Naive thymus-derived CD4-positive, alpha-beta T cell (primary cell): ENCODE data around the gene SORL1. TPM values are rescaled to one million over a fixed set of nuclear protein-coding genes. Genes with fewer than 3 reads are reported as not detected.

Experiments
- ATAC-seq: fragments of 150-1000 bp; cut with Tn5 transposase; 2 replicates; pipeline ENCODE4 v1.10.0; 2021; ENCODE audit warnings: mild to moderate bottlenecking, moderate library complexity
- CTCF ChIA-PET: fragments of 350-600 bp; sonication (Branson Sonifier 250); formaldehyde crosslinking; loops from one replicate; lab custom pipeline; 2021; ENCODE audit warnings: antibody characterized with exemption; lab: Charles Lee
- POLR2A ChIA-PET: fragments of 350-600 bp; sonication (Branson Sonifier 250); formaldehyde crosslinking; loops from one replicate; lab custom pipeline; 2021; ENCODE audit warnings: antibody characterized with exemption, inconsistent platforms; lab: Charles Lee
- DNase-seq, 9 donors: peaks; one replicate each; pipeline versions ENCODE4 v3.0.0 to v3.0.0-alpha.2; 2020 to 2022; ENCODE audit warnings: mixed read lengths in 1 of 9
- H3K27ac ChIP-seq: one replicate; pipeline ENCODE4 v1.7.0; 2013; ENCODE audit warnings: mild to moderate bottlenecking, low read depth, low read length, moderate library complexity
- H3K27me3 ChIP-seq, 2 donors: one replicate each; pipeline ENCODE4 v1.7.0; 2013; ENCODE audit warnings: low read length in 2 of 2, mild to moderate bottlenecking in 2 of 2, moderate library complexity in 2 of 2; ENCODE audit not compliant: control insufficient read depth in 2 of 2, insufficient read depth in 2 of 2
- H3K36me3 ChIP-seq, 3 experiments: 1 replicate in 2 of 3; 2 replicates in 1 of 3; pipeline ENCODE4 v1.7.0; 2013; ENCODE audit warnings: low read length in 3 of 3, mild to moderate bottlenecking in 3 of 3, moderate library complexity in 1 of 3; ENCODE audit not compliant: insufficient read depth in 3 of 3, control insufficient read depth in 2 of 3
- H3K4me1 ChIP-seq, 2 donors: one replicate each; pipeline ENCODE4 v1.7.0; 2013; ENCODE audit warnings: low read length in 2 of 2, mild to moderate bottlenecking in 2 of 2, moderate library complexity in 1 of 2; ENCODE audit not compliant: control insufficient read depth in 2 of 2, insufficient read depth in 2 of 2
- H3K4me3 ChIP-seq: 2 replicates; pipeline ENCODE4 v1.7.0; 2013; ENCODE audit warnings: mild to moderate bottlenecking, low read length
- H3K9me3 ChIP-seq, 3 experiments: 1 replicate in 2 of 3; 2 replicates in 1 of 3; pipeline ENCODE4 v1.7.0; 2013; ENCODE audit warnings: low read length in 3 of 3; ENCODE audit not compliant: control insufficient read depth in 2 of 3
- H3K27ac Mint-ChIP-seq, 9 donors: one replicate each; pipeline ENCODE4 v1.8.0; 2020 to 2022; ENCODE audit warnings: mixed read lengths in 9 of 9, mild to moderate bottlenecking in 8 of 9, moderate library complexity in 5 of 9, inconsistent platforms in 2 of 9
- H3K27me3 Mint-ChIP-seq, 5 donors: one replicate each; pipeline ENCODE4 v1.8.0; 2021 to 2022; ENCODE audit warnings: mixed read lengths in 5 of 5, mild to moderate bottlenecking in 1 of 5
- H3K36me3 Mint-ChIP-seq, 5 donors: one replicate each; pipeline ENCODE4 v1.8.0; 2020 to 2022; ENCODE audit warnings: mixed read lengths in 5 of 5, mild to moderate bottlenecking in 3 of 5, inconsistent platforms in 1 of 5
- H3K4me1 Mint-ChIP-seq, 7 donors: one replicate each; pipeline ENCODE4 v1.8.0; 2020 to 2022; ENCODE audit warnings: mixed read lengths in 7 of 7, mild to moderate bottlenecking in 3 of 7, inconsistent platforms in 1 of 7
- H3K4me3 Mint-ChIP-seq, 10 donors: one replicate each; pipeline ENCODE4 v1.8.0; 2020 to 2022; ENCODE audit warnings: mild to moderate bottlenecking in 10 of 10, mixed read lengths in 10 of 10, moderate library complexity in 6 of 10, inconsistent platforms in 2 of 10
- H3K9me3 Mint-ChIP-seq, 11 donors: one replicate each; pipeline ENCODE4 v1.8.0; 2020 to 2022; ENCODE audit warnings: mixed read lengths in 11 of 11, mild to moderate bottlenecking in 4 of 11, inconsistent platforms in 1 of 11, moderate library complexity in 1 of 11
- intact Hi-C, 2 donors: fragments of 100-400 bp; cut with micrococcal nuclease; formaldehyde crosslinking; loops; one replicate each; pipeline ENCODE4 v1.15.1; 2023
- polyA plus RNA-seq, 2 donors: library from polyadenylated mRNA; unstranded; fragments of 300-500 nt; fragmentation: Illumina TruSeq; gene quantifications; one replicate each; pipeline ENCODE4 v1.2.3, GENCODE V29; 2021
- total RNA-seq, 6 experiments: library from RNA in 5 of 6; stranded (reverse) in 5 of 6; gene quantifications; 1 replicate in 5 of 6; 2 replicates in 1 of 6; pipeline ENCODE4 v1.2.3 and lab custom pipeline; 2021 to 2026

The SORL1 gene
- total and polyA plus RNA-seq, 7 experiments from 2014 or later: 165 to 555 (median 321) TPM

DNA sequence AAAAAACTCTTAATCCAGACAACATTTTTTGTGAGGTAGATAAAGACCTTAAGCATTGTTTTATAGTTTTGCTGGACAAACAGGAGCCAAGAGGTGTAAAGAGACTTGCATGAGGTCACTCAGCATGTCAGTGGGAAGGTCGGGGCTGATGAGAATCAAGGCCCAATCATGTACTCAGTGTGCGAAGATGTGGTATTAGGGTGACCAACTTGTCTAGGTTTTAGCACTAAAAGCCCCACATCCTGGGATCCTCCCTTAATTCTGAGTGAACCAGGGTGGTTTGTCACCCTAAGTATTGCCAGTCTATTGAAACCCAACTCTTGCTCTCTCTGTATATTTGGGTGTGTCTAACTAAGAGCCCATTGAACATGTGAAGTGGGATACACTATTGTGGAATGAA lies 20.2 kb downstream of the SORL1 start:
- peaks cover 77 to 99% (median 91%) of the 10 kb centered on the region in 7 donors for H3K4me1 Mint-ChIP-seq
- peaks cover 11 to 43% (median 17%) of the 10 kb centered on the region in 3 experiments for H3K36me3 ChIP-seq
- peak overlapping the region in 4 of 10 donors; percentile 0 to 51 (median 32) for H3K4me3 Mint-ChIP-seq
- intact Hi-C loops: no loop called here
- peaks cover 47 to 63% of the 10 kb centered on the region in 2 donors for H3K4me1 ChIP-seq
- H3K9me3 Mint-ChIP-seq: no peaks in the 10 kb centered on the region
- no peaks in the 10 kb centered on the region for H3K27me3 Mint-ChIP-seq
- H3K27ac ChIP-seq: no peak overlapping the region
- H3K27me3 ChIP-seq: no peaks in the 10 kb centered on the region
- H3K27ac Mint-ChIP-seq: peak overlapping the region; percentile 12 to 89 (median 41)
- DNase-seq: no peak
- H3K36me3 Mint-ChIP-seq: peaks cover 13 to 69% (median 36%) of the 10 kb centered on the region in 5 donors
- H3K9me3 ChIP-seq: no peaks in the 10 kb centered on the region
- H3K4me3 ChIP-seq: no peak overlapping the region
- ATAC-seq: peak; percentile 29
- ChIA-PET CTCF (no interaction called here), POLR2A (interaction anchor here (0.7 to 1.2 kb wide), 2 partner anchors 20 to 94 kb away, joined by 3 read pairs; partner anchors contain the start of gene SORL1-AS1)

DNA sequence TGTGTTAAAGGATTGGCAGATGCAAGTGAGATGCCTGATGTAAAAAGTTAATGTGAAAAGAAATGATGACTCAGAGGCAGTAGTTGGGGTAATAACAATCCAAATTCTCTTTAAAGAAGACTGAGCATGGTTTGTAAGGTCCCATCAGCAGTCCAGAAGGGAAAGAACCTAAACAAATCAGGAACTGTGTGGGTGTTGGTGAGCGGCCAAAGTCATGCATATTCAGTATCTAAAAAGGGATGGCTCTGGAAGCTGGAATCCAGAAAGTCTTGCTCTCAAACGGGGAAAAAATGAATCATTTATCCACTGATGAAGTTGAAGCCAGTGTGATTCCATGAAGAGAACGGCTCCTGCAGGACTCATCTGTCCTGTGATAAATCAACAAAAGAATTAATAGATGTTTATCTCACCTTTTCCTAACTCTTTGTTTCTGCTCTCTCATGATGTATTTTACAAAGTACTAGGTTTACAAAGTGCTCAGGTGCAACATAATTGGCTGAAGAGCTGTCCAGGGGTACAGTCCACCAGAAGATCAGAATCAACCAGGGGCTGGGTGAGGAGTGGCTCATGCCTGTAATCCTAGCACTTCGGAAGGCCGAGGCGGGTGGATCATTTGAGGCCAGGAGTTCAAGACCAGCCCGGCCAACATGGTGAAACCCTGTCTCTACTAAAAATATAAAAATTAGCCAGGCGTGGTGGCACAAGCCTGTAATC lies 21.1 kb downstream of the SORL1 start:
- no peak overlapping the region for H3K27ac ChIP-seq
- Mint-ChIP-seq H3K9me3 (no peaks in the 10 kb centered on the region), H3K27ac (peak overlapping the region in 7 of 9 donors; percentile 17 to 89 (median 54)), H3K27me3 (no peaks in the 10 kb centered on the region), H3K36me3 (peaks cover 13 to 72% (median 36%) of the 10 kb centered on the region in 5 donors), H3K4me3 (peak overlapping the region in 2 of 10 donors; percentile 43 to 51), H3K4me1 (peaks cover 68 to 98% (median 88%) of the 10 kb centered on the region in 7 donors)
- CTCF ChIA-PET: no interaction called here
- DNase-seq (no peak), ATAC-seq (no peak)
- intact Hi-C loops: no loop called here
- H3K4me3 ChIP-seq: no peak overlapping the region
- POLR2A ChIA-PET: interaction anchor here (0.5 to 1.2 kb wide), 2 partner anchors 11 to 91 kb away, joined by 3 read pairs; no protein-coding TSS in a partner anchor
- H3K27me3 ChIP-seq: no peaks in the 10 kb centered on the region
- H3K36me3 ChIP-seq: peaks cover 15 to 49% (median 21%) of the 10 kb centered on the region in 3 experiments
- no peaks in the 10 kb centered on the region for H3K9me3 ChIP-seq
- H3K4me1 ChIP-seq: peaks cover 37 to 57% of the 10 kb centered on the region in 2 donors

DNA sequence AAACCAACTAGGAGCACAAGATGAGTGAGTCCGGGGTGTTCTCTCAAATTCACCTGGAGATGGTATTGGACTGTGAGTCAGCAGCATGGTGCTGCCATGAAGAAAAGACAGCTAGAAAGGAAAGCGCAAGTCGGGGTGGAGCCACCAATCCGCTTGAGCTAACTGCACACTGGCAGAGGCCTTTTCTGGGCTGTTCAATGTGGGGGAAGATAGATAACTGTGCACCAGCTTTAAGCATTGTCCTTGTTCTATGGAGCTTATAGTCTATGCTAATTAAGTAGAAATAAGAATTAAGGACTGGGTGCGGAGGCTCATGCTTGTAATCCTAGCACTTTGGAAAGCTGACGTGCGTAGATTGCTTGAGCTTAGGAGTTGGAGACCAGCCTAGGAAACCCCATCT lies 22.6 kb downstream of the SORL1 start:
- no peaks in the 10 kb centered on the region for H3K27me3 Mint-ChIP-seq
- ATAC-seq: no peak

DNA sequence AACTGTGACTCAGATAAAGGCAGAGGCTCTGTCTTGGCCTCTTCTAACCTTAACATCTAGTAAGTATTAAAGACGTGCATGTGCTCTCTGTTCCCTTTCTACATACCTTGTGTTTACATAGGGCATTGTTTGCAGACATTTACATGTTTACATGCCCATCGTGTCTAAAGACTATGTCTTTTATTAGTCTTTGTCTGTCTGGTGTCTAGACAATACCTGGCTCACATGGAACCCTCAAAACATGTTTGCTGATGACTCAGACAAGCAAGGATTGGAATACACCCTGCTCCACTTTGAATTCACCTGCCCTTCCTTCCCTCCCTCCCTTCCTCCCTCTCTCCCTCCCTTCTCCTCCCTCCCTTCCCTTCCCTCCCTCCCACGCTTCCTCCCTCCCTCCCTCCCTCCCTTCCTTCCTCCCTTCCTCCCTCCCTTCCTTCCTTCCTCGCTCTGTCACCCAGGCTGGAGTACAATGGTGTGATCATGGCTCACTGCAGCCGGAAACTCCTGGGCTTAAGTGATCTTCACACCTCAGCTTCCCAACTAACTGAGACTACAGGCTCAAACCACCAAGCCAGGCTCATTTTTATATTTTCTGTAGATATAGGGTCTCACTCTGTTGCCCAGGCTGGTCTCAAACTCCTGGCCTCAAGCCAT lies 24.4 kb downstream of the SORL1 start:
- ChIA-PET POLR2A (interaction anchor here (1.2 to 2.5 kb wide), 4 partner anchors 12 to 109 kb away, joined by 3 to 10 read pairs (median 6); no protein-coding TSS in a partner anchor), CTCF (no interaction called here)
- intact Hi-C loops: no loop called here
- no peak overlapping the region for H3K27ac ChIP-seq
- H3K9me3 ChIP-seq: no peaks in the 10 kb centered on the region
- Mint-ChIP-seq H3K4me1 (peaks cover 50 to 95% (median 83%) of the 10 kb centered on the region in 7 donors), H3K36me3 (peaks cover 6 to 60% (median 22%) of the 10 kb centered on the region in 5 donors), H3K27me3 (no peaks in the 10 kb centered on the region), H3K9me3 (peaks cover 0 to 5% (median 0%) of the 10 kb centered on the region in 11 donors), H3K4me3 (peak overlapping the region in 2 of 10 donors; percentile 6 to 75), H3K27ac (peak overlapping the region; percentile 23 to 90 (median 66))
- H3K4me3 ChIP-seq: no peak overlapping the region
- H3K4me1 ChIP-seq: peaks cover 13 to 48% of the 10 kb centered on the region in 2 donors
- peaks cover 8 to 44% (median 20%) of the 10 kb centered on the region in 3 experiments for H3K36me3 ChIP-seq
- ATAC-seq (no peak), DNase-seq (no peak)
- H3K27me3 ChIP-seq: no peaks in the 10 kb centered on the region

More for the DNA sequence above, 22.6 kb downstream of the SORL1 start:
- peaks cover 0 to 5% (median 0%) of the 10 kb centered on the region in 11 donors for H3K9me3 Mint-ChIP-seq
- Histone ChIP-seq H3K4me3 (no peak overlapping the region), H3K4me1 (peaks cover 24 to 47% of the 10 kb centered on the region in 2 donors), H3K27ac (no peak overlapping the region), H3K27me3 (no peaks in the 10 kb centered on the region), H3K36me3 (peaks cover 19 to 59% (median 28%) of the 10 kb centered on the region in 3 experiments), H3K9me3 (no peaks in the 10 kb centered on the region)
- intact Hi-C loops: loop anchor here in 1 of 2 donors (2.0 kb wide), 1 partner anchor 16 kb away; no protein-coding TSS in a partner anchor
- peak overlapping the region in 6 of 9 donors; percentile 33 to 89 (median 80) for H3K27ac Mint-ChIP-seq
- peak overlapping the region in 2 of 10 donors; percentile 9 to 45 for H3K4me3 Mint-ChIP-seq
- CTCF ChIA-PET: interaction anchor here (0.6 to 1.5 kb wide), 7 partner anchors 12 to 160 kb away, joined by 3 to 6 read pairs (median 3); no protein-coding TSS in a partner anchor
- POLR2A ChIA-PET: interaction anchor here (0.5 to 2.5 kb wide), 9 partner anchors 8 to 66 kb away, joined by 3 to 10 read pairs (median 4); no protein-coding TSS in a partner anchor
- H3K36me3 Mint-ChIP-seq: peaks cover 9 to 75% (median 32%) of the 10 kb centered on the region in 5 donors
- H3K4me1 Mint-ChIP-seq: peaks cover 57 to 97% (median 86%) of the 10 kb centered on the region in 7 donors
- no peak for DNase-seq

DNA sequence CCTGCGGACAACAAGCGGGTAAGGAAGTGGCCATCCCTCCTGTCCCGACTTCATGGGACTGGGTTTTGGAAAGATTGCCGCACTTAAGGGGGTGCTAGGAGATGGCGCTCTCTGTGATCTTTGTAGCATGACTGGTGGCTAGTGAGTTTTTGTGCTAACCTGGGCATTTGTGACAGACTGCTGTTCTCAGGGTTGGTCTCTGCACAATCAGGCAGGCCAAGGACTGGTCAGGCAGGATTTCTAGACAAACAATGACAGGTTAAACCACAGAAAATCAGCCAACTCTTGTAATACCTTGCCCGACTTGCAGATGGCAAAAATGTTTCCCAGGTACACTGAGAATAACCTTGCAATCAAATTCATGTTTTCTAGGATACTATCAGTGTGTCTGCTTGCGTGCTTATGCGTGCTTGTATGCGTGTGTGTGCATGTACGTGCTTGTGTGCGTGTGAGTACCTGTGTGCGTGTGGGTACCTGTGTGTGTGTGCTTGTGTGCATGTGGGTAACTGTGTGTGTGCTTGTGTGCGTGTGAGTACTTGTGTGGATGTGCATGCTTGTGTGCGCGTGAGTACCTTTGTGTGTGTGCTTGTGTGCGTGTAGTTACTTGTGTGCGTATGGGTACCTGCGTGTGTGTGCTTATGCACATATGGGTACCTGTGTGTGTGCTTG lies 26.2 kb downstream of the SORL1 start:
- ChIA-PET POLR2A (interaction anchor here (1.5 to 7.9 kb wide), 2 partner anchors 12 to 27 kb away, joined by 5 to 77 read pairs; partner anchors contain the start of genes SORL1 and SORL1-AS1), CTCF (interaction anchor here (0.6 kb wide), 1 partner anchor 10 kb away, joined by 3 read pairs; no protein-coding TSS in a partner anchor)
- peaks cover 26 to 39% of the 10 kb centered on the region in 2 donors for H3K4me1 ChIP-seq
- no peaks in the 10 kb centered on the region for H3K27me3 ChIP-seq
- Mint-ChIP-seq H3K4me3 (peak overlapping the region in 2 of 10 donors; percentile 3 to 48), H3K27ac (peak overlapping the region in 6 of 9 donors; percentile 51 to 89 (median 78)), H3K27me3 (no peaks in the 10 kb centered on the region), H3K36me3 (peaks cover 0 to 41% (median 15%) of the 10 kb centered on the region in 5 donors), H3K4me1 (peaks cover 50 to 95% (median 83%) of the 10 kb centered on the region in 7 donors), H3K9me3 (peaks cover 0 to 5% (median 0%) of the 10 kb centered on the region in 11 donors)
- ATAC-seq (no peak), DNase-seq (no peak)
- peaks cover 8 to 36% (median 18%) of the 10 kb centered on the region in 3 experiments for H3K36me3 ChIP-seq
- H3K27ac ChIP-seq: no peak overlapping the region
- no peak overlapping the region for H3K4me3 ChIP-seq
- intact Hi-C loops: no loop called here
- H3K9me3 ChIP-seq: no peaks in the 10 kb centered on the region
